ENCODE results near the gene SPATC1L.

The SPATC1L gene

DNA sequence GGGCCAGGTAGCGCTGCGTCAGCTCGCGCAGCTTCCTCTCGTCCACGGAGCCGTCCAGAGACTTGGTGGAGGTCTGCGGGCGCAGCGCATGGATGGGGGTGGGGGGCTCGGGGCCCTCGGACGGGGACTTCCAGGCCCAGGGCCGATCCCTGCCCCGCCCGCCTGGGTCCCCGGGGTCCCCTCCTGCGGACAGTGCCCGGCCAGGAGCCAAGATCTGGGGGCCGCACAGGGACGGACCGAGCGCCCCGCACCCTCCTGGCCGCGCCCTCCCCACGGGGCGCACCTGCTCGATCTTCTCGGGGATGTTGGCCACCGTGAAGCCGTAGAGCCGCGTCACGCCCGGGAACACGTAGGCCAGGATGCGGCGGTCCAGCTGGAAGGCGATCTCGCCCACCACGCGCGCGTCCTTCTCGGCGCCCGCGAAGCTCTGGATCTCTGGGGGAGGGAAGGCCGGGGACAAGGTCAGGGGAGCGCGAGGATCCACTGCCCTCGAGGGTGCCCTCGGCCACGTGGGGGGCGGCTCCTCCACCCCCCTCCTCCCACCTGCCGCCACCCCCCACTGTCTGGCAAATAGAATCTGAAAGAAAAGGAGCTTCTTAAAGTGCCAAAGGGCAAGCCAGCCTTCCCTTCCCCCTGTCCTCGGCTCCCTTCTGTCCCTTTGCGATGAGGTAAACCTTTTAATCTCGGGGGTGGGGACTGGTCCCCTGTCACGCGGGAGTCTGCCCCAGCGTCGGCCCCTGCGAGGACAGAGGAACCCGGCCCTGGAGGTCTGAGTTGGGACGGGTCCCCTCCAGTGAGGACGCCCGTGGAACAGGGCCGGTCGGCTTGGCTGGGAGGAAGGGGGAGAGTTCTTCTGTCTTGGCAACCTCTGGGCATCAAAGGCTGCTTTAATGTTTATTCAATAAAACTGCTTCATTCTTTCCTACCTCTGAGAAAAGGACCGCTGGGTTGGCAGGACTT, 22.3 kb downstream of the SPATC1L start:
- no peak for DNase-seq (ENCODE audit: low read depth in 2 of 2)

DNA sequence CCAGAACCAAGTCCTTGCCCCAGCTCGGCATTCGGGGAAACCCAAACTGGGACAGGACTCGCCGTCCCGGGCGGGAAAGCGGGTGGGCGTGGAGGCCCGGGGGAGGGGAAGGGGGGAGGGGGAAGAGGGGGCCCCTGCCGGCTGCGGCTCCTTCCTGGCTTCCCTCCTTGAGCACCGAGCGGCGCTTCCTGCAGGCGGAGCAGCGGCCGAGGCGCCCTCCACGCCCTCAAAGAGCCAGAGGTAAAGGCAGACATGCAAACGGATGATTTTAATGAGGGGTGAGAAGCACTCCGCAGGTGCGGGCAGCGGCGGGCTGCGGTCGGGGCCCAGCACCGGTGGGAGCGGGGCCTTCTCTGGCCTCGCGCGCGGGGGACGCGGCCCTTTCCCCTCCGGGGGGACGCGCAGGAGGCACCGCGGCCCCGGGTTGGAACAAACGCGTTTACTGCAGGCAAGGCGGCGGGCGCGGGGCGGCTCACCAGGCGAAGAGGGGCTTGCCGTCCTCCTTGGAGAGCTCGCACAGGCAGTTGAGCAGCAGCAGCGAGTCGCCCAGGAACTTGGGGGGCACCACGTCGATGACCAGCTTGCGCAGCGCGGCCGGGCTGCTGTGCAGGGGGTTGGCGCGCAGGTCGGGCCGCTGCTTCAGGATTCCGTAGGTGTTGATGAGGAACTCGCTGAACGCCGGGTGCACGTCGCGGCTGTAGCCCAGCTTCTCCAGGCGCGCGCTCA, 23.2 kb downstream of the SPATC1L start:
- no peak for DNase-seq (ENCODE audit: low read depth in 2 of 2)

DNA sequence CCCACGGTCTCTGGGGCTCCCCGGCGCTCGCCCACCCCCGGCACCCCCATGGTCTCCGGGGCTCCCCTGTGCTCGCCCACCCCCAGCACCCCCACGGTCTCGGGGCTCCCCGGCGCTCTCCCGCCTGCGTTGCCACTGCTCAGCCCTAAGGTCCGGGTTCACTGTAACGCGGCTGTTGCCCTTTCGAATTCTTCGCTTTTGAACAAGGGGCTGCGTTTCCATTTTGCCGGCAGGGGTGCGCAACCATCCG, 23.7 kb downstream of the SPATC1L start:
- no peak for DNase-seq (ENCODE audit: low read depth in 2 of 2)

GRCh38 chr21:46159841-46160656, 24.2 kb downstream of the SPATC1L start:
- DNase-seq (ENCODE audit: low read depth in 2 of 2), result no peak

DNA sequence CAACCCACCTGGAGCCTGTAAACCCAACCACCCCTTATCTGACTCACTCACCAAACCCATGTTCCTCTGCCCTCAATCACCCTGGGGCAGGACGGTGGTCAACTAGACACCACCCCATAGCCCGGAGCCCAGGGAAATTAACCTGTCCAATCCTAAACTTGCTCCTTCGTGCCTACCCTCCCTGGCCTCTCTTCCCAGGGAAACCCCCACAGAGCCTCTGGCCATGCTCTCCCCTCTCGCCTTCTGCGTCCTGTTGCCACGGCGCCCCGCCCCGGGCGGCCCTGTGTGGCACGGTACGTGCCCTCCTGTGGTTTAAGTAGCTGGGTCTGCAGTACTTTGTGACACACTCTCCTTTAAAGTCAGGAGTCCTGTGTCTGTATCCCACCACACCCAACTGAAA, 24.9 kb downstream of the SPATC1L start:
- DNase-seq (ENCODE audit: low read depth in 2 of 2), result no peak

DNA sequence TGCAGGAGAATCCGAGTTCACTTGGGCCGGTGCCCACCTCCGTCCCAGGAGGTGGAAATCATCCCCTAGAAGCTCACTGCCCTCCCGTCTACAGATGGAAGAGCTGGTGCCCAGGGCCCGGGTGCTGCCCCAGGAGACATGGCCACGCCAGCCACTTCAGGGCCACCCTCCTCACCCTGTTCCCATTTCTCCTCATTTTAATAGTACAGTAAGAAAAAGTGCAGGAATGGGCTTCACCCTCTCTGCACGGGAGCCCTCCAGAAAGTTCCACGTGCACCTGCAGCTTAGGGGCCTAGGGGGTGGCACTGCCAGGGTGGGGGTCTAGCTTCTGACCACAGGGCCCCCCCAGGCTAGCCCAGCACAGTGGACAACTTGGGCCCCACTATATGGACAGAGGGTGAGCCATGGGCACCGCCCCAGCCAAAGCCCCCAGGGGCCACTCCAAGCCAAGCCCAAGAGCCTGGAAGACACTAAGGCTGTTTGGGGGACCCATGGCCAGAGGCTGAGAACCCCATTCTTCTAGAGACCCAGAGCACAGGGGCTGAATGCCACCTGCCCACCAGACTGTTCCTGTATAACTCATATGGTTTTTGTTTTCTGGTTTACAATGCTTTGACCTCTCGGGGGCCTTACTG, 25.5 kb downstream of the SPATC1L start:
- no peak for DNase-seq (ENCODE audit: low read depth in 2 of 2)

- no peak for DNase-seq (ENCODE audit: low read depth in 2 of 2)
These were observed 26.2 kb downstream of the SPATC1L start for GRCh38 chr21:46157987-46158451.

GRCh38 chr21:46157396-46157986, 26.8 kb downstream of the SPATC1L start:
- DNase-seq (ENCODE audit: low read depth in 2 of 2), result no peak

- DNase-seq (ENCODE audit: low read depth in 2 of 2), result no peak
These were observed 27.6 kb downstream of the SPATC1L start for GRCh38 chr21:46156678-46157077.

GRCh38 chr21:46156378-46156645, 27.9 kb downstream of the SPATC1L start:
- no peak for DNase-seq (ENCODE audit: low read depth in 2 of 2)

DNA sequence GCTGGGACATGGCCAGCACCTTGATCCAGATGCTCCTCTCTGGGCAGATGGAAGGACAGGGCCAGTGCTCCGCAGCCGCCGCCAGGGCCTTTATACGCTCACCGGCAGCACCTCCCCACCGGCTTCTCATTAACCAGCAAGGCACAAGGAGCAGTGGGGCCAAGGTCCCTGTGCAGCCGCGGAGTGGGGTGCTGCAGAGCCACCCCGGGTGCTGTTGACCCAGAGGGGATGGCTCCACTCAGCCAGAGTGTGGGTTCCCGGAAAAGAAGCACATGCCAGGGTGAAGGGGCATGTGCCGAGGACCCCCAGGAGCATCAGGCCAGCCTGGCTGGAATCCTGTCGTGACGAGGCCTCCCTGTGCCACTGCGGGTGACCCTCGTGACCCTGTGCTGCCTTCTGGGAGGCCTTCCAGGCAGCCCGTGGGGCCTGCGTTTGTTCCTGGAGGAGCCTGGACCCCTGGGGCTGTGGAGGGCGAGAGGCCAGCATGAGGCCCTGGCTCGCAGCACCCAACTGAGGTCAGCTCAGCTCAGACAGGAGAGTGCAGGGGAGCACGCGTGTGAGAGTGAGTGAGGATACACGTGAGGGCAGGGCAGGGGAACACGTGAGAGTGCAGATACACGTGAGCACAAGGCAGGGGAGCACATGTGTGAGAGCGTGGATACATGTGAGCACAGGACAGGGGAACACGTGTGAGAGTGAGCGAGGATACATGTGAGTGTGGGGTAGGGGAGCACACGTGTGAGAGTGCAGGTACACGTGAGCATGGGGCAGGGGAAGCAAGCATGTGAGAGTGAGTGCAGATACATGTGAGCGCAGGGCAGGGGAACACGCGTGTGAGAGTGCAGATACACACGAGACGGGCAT, 28.5 kb downstream of the SPATC1L start, which contains the start of gene FTCD:
Gene FTCD (minus strand): TSS at position 66 of the 864 bp plus-strand sequence. CDS start 56 bp downstream, at position 10.
- no peak for DNase-seq (ENCODE audit: low read depth in 2 of 2)

GRCh38 chr21:46154955-46155513, 29.2 kb downstream of the SPATC1L start:
- DNase-seq (ENCODE audit: low read depth in 2 of 2), result no peak

GRCh38 chr21:46154155-46154954, 29.9 kb downstream of the SPATC1L start:
- no peak for DNase-seq (ENCODE audit: low read depth in 2 of 2)

- DNase-seq (ENCODE audit: low read depth in 2 of 2), result no peak
These were observed 30.8 kb downstream of the SPATC1L start for GRCh38 chr21:46153247-46154154.

GRCh38 chr21:46152927-46153246, 31.4 kb downstream of the SPATC1L start:
- no peak for DNase-seq (ENCODE audit: low read depth in 2 of 2)

- no peak for DNase-seq (ENCODE audit: low read depth in 2 of 2)
These were observed 32.0 kb downstream of the SPATC1L start for GRCh38 chr21:46151989-46152926.

GRCh38 chr21:46151261-46151988, 32.8 kb downstream of the SPATC1L start:
- no peak for DNase-seq (ENCODE audit: low read depth in 2 of 2)
